Upper lobe of left lung (tissue), 4 donors: ENCODE data around the gene PPP2R2C.

Experiments used
- POLR2A ChIP-seq, 4 donors: fragments of 450-650 bp; IDR thresholded peaks; one replicate each; pipeline ENCODE4 v1.5.1; 2016 to 2017; ENCODE audit warnings: antibody characterized with exemption in 4 of 4, mild to moderate bottlenecking in 2 of 4
- TF ChIP-seq, protein P1 (sequence below), 6 experiments: fragments of 450-650 bp in 4 of 6; fragments of 200-600 bp in 2 of 6; sonication (generic) in 2 of 6; IDR thresholded peaks; one replicate each; pipeline ENCODE4 v1.5.1; 2016 to 2019; ENCODE audit warnings: antibody characterized with exemption in 6 of 6

DNA sequence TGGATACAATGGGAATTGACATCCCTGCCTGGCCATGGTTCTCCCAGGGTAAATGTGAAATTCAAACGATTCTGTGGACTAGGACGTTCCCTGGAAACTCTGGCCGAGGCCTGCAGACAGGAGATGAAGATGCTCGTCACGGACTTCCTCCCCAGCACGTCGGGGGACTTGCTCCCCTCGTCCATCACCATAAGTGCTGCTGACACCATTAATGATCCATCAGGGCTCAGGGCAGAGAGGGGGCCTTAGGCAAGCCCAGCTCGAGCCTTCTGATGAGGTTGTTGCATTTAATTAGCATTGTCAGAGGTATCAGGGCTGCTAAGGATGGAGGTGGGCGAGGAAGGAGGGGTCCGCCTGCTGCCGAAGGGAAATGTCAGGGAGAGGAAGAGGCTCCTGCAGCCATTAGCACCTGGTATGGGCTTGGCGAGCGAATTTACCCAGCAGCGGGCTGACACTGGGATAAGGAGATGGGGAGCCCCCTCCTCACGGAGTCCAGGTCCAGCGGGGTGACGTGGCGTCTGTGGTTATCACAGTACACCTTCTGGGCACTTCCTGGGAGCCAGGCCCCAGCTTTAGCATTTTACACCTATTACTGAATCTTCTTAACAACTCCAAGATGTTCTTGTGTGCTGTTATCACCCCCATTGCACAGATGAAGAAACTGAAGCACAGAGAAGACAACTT, 83.1 kb downstream of the PPP2R2C start:
- no peak for TF ChIP-seq POLR2A (IDR thresholded peaks at IDR 0.05)
- TF ChIP-seq, protein P1, sequence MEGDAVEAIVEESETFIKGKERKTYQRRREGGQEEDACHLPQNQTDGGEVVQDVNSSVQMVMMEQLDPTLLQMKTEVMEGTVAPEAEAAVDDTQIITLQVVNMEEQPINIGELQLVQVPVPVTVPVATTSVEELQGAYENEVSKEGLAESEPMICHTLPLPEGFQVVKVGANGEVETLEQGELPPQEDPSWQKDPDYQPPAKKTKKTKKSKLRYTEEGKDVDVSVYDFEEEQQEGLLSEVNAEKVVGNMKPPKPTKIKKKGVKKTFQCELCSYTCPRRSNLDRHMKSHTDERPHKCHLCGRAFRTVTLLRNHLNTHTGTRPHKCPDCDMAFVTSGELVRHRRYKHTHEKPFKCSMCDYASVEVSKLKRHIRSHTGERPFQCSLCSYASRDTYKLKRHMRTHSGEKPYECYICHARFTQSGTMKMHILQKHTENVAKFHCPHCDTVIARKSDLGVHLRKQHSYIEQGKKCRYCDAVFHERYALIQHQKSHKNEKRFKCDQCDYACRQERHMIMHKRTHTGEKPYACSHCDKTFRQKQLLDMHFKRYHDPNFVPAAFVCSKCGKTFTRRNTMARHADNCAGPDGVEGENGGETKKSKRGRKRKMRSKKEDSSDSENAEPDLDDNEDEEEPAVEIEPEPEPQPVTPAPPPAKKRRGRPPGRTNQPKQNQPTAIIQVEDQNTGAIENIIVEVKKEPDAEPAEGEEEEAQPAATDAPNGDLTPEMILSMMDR (IDR thresholded peaks at IDR 0.05) = no peak
